NCI-H82 (cell line): ENCODE measurements around the gene MRPS31.
"Not testable (repeated sequence)": the region's sequence is repeated elsewhere in the genome, so short reads cannot be mapped to it uniquely, and the experiment has no call there.

Source experiments
- DNase-seq: peaks from one replicate; lab custom pipeline; 2025; lab: John Stamatoyannopoulos, UW

Gene MRPS31

GRCh38 chr13:40758811-40759210, 12.2 kb downstream of the MRPS31 start:
- DNase-seq = no peak

GRCh38 chr13:40756042-40756441, 14.9 kb downstream of the MRPS31 start:
- no peak for DNase-seq

GRCh38 chr13:40755082-40755700, 15.8 kb downstream of the MRPS31 start:
- no peak for DNase-seq

DNA sequence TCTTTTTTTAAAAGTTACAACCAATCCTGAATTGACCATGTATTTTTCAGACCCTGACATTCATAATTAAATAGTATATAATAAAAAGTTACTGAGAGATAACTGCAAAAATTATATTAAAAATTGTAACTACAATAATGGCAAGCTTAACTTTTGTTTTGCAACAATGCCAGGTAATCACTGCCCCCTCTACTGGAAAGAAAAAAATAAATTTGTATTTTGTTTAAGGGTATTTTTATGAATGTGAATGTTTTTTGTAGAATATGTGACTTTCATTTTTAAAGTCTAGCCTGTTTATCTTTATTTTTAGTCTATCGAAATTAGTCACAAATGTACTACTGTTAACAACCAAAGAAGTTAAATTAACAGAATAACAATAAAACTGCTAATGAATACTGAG, 21.7 kb downstream of the MRPS31 start:
- no peak for DNase-seq

- not testable (repeated sequence) for DNase-seq
Observed at GRCh38 chr13:40735232-40735548, 35.8 kb downstream of the MRPS31 start.

GRCh38 chr13:40734536-40735231, 36.3 kb downstream of the MRPS31 start:
- DNase-seq = not testable (repeated sequence)

GRCh38 chr13:40732658-40733057, 38.3 kb downstream of the MRPS31 start:
- DNase-seq = no peak

GRCh38 chr13:40728595-40728994, 42.4 kb downstream of the MRPS31 start:
- DNase-seq = peak; percentile 11

- DNase-seq = not testable (repeated sequence)
Observed at GRCh38 chr13:40714433-40714832, 56.6 kb downstream of the MRPS31 start.

DNA sequence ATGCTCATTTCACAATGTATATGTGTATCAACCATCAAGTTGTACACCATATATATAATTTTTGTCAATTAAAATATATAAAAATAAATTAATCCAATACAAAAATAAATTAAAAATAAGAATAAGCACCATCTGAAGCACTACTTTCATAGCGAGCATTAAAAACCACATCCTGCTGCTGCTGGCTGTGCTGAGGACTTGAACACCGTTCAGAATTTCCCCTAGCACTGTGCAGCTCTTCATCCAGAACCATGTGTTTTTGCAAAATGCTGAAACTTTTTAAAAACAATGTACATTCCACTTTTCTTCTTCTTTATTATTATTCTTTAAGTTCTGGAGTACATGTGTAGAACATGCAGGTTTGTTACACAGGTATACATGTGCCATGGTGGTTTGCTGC, 64.6 kb downstream of the MRPS31 start:
- no peak for DNase-seq

DNA sequence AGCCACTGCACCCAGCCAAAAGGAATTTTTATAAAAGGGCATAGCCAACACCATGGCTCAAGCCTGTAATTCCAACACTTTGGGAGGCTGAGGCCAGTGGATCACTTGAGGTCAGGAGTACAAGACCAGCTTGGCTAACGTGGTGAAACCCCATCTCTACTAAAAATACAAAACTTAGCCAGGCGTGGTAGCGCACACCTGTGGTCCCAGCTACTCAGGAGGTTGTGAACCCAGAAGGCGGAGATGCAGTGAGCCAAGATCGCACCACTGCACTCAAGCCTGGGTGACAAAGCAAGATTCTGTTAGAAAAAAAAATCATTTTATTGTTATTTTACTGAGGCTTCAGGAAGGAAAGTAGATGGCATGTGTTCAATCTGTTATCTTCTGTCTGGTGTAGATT, 73.3 kb downstream of the MRPS31 start:
- no peak for DNase-seq

DNA sequence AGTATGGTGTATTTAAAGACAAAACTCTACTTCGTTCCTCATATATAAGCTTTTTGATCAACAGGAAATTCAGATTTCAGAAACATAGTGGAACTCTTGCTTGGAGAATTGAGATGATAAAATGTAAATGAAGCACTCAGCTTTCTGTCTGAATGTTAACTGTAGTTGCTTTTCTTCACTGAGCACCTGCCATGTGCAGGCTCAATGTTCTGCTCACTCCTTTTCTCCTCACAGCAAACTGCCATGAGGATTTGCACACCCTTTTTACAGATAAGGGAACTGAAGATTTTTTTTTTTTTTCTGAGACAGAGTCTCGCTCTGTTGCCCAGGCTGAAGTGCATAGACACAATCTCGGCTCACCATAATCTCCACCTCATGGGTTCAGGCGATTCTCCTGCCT, 76.6 kb downstream of the MRPS31 start:
- no peak for DNase-seq

GRCh38 chr13:40692946-40693345, 78.0 kb downstream of the MRPS31 start:
- DNase-seq = no peak

GRCh38 chr13:40688781-40689180, 82.2 kb downstream of the MRPS31 start:
- DNase-seq = no peak

DNA sequence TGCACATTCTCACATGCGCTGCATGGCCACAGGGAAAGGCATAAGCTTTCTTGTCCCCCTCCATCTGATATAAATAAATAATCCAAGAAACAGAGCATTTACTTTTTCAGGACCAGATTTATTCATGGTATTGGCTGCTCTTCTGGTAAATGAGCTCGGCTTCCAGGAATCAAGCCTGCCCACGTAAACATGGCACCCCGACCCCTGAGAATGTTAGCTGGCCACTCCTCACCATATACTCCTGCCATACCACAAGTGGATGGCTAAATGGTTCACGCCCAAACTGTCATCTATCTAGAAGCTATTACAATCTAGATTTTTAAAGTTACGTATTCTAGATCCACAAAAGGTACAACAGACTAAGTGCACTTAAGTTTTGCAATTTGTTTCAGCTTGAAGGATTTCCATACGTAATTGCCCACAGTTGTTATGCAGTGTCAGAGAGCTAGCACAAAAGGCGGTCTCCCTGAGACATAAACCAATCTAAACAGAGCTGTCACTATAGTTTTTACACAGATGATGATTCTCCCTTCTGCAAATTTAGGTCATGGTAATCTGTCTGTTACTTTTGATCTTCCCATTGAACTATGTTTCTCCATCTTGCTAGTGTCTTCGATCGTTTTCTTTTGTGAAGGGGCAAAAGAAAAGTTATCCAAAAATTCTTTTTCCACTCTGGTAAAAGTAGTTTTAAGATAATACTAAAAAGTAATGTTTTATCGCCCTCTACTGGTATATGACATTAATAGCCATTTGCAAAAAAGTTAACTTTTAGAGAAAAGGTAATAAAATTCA, 88.3 kb downstream of the MRPS31 start:
- peak; percentile 60 for DNase-seq

DNA sequence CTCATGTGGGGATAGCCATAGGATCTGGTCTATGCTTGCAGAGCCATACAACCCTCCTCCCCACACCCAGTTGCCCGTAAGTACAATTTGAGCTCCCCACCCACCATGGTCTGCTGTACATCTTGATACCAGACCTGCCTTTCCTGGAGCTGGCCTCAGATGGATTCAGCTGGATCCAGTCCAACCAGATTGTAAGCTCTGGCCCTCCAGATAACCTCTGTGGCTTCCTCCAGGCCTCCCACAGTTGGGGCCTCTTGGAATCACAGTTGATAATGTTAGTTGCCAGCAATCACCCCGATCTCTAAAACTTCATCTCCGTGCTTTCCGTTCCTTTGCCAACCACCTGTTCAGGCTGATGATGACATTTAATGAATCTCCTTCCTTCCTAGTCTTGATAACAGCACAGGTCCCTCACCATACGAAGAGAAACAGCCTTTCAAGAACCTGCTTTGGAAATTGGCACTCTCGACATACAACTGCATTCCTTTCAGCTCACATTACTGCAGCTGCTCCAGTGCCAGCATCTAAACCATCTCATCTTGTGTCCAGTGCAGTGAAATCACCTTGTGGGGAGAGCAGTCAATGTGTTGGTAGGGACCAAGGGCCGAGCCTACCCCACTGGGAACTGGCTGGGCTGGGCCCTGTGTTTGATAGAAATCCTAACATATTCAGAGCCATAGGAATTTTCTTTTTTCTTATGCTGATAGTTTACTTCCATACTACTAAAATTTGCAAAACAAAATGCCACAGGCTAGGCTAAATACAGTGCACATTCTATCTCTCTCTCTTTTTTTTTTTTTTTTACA, 89.4 kb downstream of the MRPS31 start:
- DNase-seq = no peak

DNA sequence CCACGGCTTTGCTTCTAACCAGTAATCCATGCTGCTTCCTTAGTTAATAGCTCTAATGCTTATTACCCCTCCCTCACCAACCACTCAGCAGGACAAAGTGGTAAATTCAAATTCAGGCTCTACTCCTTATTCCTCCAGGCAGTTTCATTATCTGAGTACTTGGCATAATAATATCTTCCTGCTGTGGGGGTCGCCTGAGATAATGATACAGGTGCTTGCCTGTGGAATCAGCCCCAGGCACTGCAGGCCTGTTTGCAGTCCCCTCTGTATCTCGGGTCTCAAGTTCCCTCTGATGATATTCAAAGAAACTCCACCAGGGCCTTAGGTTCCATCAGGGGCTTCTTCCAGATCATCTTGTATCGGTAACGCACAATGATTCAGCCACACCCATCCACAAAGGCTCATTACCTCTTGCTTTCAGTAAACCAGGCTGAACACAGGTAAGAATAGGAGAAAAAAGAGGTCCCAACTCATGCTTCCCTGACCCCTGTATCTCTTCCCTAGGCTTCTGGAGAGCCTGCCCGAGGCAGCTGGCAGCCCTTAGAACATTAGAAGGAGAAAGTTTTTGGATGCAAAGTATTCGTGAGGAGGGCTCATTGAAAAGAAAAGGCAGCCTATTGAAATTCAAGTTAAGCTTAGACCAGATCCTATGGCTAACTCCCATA, 90.2 kb downstream of the MRPS31 start:
- DNase-seq = peak; percentile 32

DNA sequence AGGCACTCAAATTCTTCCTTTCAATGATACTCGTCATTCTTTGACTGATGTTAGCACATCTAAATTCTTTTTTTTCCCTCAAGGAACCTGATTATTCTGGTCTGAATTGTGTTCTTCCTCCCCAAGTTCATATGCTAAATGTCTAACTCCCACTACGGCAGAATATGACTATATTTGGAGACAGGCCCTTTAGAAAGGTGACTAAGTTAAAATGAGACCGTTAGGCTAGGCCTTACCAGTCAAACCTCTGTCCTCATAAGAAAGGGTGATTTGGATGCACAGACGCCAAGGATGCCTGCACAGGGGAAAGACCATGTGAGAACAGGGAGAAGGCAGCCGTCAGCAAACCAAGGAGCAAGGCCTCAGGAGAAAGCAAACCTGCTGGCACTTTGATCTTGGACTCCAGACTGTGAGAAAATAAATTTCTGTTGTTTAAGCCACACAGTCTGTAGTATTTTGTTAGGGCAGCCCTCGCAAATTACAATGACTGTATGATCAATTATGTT, 91.5 kb downstream of the MRPS31 start:
- no peak for DNase-seq
